Body of pancreas (tissue), 4 donors: ENCODE results near the gene TMEM255B. TPM values are rescaled to one million over a fixed set of nuclear protein-coding genes. Genes with fewer than 3 reads are reported as not detected.

Experiments
- ATAC-seq: fragments of 150-250 bp; one replicate; pipeline ENCODE4 v1.9.1; 2016
- DNase-seq, 4 donors: peaks; one replicate each; pipeline ENCODE4 v3.0.0-alpha.2; 2019
- H3K27ac ChIP-seq, 4 donors: fragments of 200-600 bp; sonication (generic); 1 replicate in 3 of 4; 2 replicates in 1 of 4; pipeline versions ENCODE4 v1.5.1 to v1.6.1; 2016 to 2019; ENCODE audit warnings: mild to moderate bottlenecking in 1 of 4, mixed read lengths in 1 of 4, moderate library complexity in 1 of 4
- H3K27me3 ChIP-seq, 2 donors: fragments of 200-600 bp; sonication (generic); one replicate each; pipeline ENCODE4 v1.6.0; 2016; ENCODE audit warnings: mild to moderate bottlenecking in 1 of 2
- H3K36me3 ChIP-seq, 2 donors: fragments of 200-600 bp; sonication (generic); replicated peaks in 1 of 2; 2 replicates each; pipeline ENCODE4 v1.5.1; 2016; ENCODE audit warnings: low read depth in 2 of 2; ENCODE audit not compliant: insufficient read depth in 1 of 2
- H3K4me1 ChIP-seq: fragments of 200-600 bp; sonication (generic); one replicate; pipeline ENCODE4 v1.6.0; 2016
- H3K4me3 ChIP-seq, 2 donors: fragments of 200-600 bp; sonication (generic); 1 replicate in 1 of 2; 2 replicates in 1 of 2; pipeline ENCODE4 v1.5.1; 2016 to 2019
- H3K9me3 ChIP-seq, 3 donors: fragments of 200-600 bp; sonication (generic); 1 replicate in 2 of 3; 2 replicates in 1 of 3; pipeline ENCODE4 v1.5.1; 2016
- POLR2A ChIP-seq, 3 donors: fragments of 450-650 bp; IDR thresholded peaks; one replicate each; pipeline ENCODE4 v1.6.1; 2016; ENCODE audit warnings: antibody characterized with exemption in 3 of 3, mild to moderate bottlenecking in 2 of 3
- WGBS, 2 donors: methylation state at CpG; one replicate each; pipeline ENCODE4 v1.1.5; 2017; 5-methylcytosine and 5-hydroxymethylcytosine counted together
- intact Hi-C: fragments of 100-400 bp; cut with DNase I; formaldehyde crosslinking; loops from one replicate; pipeline ENCODE4 v1.15.1; 2023
- total RNA-seq, 2 donors: library from RNA; depleted of rRNA; stranded (reverse); fragments of >200 nt; gene quantifications; one replicate each; pipeline ENCODE4 v1.1.0, GENCODE V29; 2016
- TF ChIP-seq, protein P1 (sequence below), 7 experiments: fragments of 450-650 bp in 4 of 7; fragments of 200-600 bp in 3 of 7; sonication (generic) in 3 of 7; IDR thresholded peaks; one replicate each; pipeline ENCODE4 v1.5.1; 2016 to 2019; ENCODE audit warnings: antibody characterized with exemption in 7 of 7

Gene TMEM255B
- total RNA-seq, 2 donors from 2014 or later, result 1.0 to 4.6 TPM

DNA sequence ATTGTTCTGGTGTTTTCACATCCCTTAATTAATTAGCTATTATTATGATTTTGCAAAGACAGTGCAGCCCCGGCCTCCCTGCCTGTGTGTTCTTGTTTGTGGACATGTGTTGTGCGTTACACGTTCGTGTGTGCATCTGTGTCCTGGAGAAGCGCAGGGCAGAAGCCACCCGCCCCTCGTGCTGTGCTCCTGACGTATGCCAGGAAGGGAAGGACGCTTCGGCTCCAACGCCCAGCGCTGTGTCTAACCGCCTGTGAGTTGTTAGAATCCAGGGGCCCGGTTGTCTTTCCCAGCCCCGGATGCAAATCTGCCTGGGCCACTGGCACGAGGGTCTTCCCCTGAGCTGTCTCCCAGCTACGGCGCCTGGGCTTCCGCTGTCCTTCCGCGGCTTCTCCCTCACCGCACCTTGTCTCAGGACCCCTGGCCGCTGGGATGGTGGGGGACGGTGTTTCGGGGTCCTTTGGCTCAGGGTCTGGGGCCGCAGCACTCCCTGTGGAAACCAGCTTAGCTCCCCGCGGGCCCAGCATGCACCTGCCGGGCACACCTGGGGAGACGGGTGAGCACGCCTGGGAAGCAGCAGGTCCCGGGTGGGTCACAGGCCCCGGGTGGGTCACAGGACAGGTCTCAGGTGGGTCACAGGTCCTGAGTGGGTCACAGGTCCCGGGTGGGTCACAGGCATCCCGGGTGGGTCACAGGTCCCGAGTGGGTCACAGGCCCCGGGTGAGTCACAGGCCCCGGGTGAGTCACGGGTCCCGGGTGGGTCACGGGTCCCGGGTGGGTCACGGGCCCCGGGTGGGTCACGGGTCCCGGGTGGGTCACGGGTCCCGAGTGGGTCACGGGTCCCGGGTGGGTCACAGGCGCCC lies 53.4 kb downstream of the TMEM255B start:
- Histone ChIP-seq H3K27me3 (no peaks in the 10 kb centered on the region), H3K9me3 (no peaks in the 10 kb centered on the region), H3K4me1 (peaks cover 36% of the 10 kb centered on the region), H3K36me3 (no peaks in the 10 kb centered on the region), H3K4me3 (no peak overlapping the region), H3K27ac (peak overlapping the region in 2 of 4 donors; percentile 40 to 54)
- TF ChIP-seq POLR2A (IDR thresholded peaks at IDR 0.05), result no peak
- TF ChIP-seq, protein P1, sequence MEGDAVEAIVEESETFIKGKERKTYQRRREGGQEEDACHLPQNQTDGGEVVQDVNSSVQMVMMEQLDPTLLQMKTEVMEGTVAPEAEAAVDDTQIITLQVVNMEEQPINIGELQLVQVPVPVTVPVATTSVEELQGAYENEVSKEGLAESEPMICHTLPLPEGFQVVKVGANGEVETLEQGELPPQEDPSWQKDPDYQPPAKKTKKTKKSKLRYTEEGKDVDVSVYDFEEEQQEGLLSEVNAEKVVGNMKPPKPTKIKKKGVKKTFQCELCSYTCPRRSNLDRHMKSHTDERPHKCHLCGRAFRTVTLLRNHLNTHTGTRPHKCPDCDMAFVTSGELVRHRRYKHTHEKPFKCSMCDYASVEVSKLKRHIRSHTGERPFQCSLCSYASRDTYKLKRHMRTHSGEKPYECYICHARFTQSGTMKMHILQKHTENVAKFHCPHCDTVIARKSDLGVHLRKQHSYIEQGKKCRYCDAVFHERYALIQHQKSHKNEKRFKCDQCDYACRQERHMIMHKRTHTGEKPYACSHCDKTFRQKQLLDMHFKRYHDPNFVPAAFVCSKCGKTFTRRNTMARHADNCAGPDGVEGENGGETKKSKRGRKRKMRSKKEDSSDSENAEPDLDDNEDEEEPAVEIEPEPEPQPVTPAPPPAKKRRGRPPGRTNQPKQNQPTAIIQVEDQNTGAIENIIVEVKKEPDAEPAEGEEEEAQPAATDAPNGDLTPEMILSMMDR (IDR thresholded peaks at IDR 0.05), result no peak
- intact Hi-C loops, result loop anchor here (5.0 kb wide), 1 partner anchor 130 kb away; no protein-coding TSS in a partner anchor
- 74 to 77% methylated on average over 32 to 38 of the region's 51 CpGs for WGBS, 2 donors
- DNase-seq (no peak), ATAC-seq (no peak)

DNA sequence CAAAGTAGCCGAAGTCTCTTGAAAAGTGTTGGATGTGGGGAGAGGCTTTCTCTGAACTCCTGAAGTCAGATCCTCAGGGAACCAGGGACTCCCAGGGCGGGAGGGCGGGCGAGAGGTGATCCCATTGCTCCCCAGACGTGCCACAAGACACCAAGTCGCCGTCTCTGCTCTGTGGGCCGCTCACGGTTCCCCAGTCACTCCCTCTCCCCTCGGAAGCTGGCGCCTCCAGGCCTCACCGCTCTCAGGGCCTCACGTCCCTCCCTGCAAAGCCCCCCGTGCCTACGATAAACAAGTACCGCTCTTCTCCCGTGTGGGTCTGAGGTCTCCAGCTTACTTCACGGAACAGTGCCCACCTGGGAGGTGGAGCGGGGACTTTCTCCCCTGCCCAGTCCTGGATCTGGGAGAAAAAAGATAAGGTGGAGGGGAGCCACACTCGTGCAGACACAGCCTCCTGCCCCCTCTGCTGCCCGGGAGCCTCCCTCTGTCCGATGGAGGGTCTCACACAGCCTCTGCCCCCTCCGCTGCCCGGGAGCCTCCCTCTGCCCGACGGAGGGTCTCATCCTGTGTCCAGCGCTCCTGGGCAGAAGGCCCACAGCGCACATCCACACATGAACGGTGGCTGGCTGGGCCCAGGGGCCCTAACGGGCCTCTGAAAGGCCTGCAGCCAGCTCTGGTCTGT lies 54.2 kb downstream of the TMEM255B start:
- no peak overlapping the region for H3K4me3 ChIP-seq
- ATAC-seq, result no peak
- intact Hi-C loops, result loop anchor here (5.0 kb wide), 1 partner anchor 129 kb away; no protein-coding TSS in a partner anchor

DNA sequence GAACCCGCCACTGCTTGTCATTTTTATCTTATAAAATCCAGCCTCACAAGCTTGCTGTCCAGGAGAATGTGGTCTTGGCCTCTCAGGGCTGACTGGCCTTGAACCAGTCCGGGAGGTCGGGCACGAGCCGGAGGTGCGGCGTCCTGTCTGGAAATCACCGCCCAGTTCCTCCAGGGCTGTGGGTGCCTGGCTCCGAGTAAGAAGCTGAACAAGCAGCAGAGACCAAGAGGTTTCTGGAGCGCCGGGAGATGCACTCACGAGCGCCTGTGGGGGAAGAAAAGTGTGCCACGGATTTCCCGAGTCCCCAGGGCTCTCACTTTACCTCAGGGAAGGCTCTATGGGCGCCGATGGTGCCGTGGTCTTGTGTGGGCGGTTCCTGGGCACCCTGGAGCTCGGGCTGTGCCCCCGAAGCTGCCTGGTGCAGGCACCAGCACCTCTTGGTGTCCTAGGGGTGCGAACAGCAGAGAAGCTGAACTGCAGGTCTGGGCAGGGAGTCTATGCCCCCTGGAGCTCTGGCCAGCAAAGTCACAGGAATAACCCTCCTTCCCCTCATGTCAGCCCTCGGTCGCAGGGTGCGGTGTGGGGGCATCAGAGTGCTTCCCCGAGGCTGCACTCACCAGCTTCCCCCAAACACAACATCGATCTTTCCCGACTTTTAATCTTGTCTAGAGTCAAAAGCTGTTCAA lies 54.9 kb downstream of the TMEM255B start:
- H3K27ac ChIP-seq, result peak overlapping the region; percentile 44 to 80 (median 64)
- H3K9me3 ChIP-seq, result no peaks in the 10 kb centered on the region
- ATAC-seq (peak; percentile 43), DNase-seq (peak; percentile 35 to 62 (median 46))
- intact Hi-C loops, result loop anchor here (5.0 kb wide), 1 partner anchor 128 kb away; no protein-coding TSS in a partner anchor
- no peaks in the 10 kb centered on the region for H3K36me3 ChIP-seq
- WGBS, 2 donors, result 19 to 30% methylated on average over 6 to 28 of the region's 28 CpGs
- no peak overlapping the region for H3K4me3 ChIP-seq
- TF ChIP-seq, protein P1 (IDR thresholded peaks at IDR 0.05), result no peak
- TF ChIP-seq POLR2A (IDR thresholded peaks at IDR 0.05), result peak in 1 of 3 donors; percentile 40
- H3K27me3 ChIP-seq, result no peaks in the 10 kb centered on the region
- H3K4me1 ChIP-seq, result peaks cover 36% of the 10 kb centered on the region

More for the DNA sequence above, 54.2 kb downstream of the TMEM255B start:
- Histone ChIP-seq H3K36me3 (no peaks in the 10 kb centered on the region), H3K27me3 (no peaks in the 10 kb centered on the region), H3K4me1 (peaks cover 36% of the 10 kb centered on the region), H3K9me3 (no peaks in the 10 kb centered on the region), H3K27ac (peak overlapping the region; percentile 44 to 80 (median 64))
- DNase-seq, result no peak
- TF ChIP-seq, protein P1 (IDR thresholded peaks at IDR 0.05), result no peak
- TF ChIP-seq POLR2A (IDR thresholded peaks at IDR 0.05), result no peak
- 76 to 87% methylated on average over 15 to 29 of the region's 30 CpGs for WGBS, 2 donors

DNA sequence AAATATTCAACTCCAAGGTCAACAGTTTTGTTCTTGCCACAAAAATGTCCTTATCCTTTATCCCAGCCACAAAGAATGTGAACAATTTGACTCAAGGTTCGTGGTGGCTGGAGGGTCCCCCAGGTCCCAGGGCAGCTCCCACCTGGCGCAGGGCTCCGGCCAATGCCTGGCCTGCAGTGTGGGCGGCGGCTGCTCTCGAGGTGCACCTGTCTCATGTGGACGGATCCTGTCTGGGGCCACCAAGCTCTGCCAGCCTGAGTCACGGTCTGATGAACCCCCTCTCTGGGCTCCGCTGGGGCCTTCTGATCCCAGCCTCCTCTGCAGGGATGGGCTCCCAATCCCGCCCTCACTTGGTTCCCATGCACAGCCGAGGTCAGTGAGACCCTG lies 55.4 kb downstream of the TMEM255B start:
- intact Hi-C loops, result loop anchor here (5.0 kb wide), 1 partner anchor 128 kb away; no protein-coding TSS in a partner anchor
- Histone ChIP-seq H3K9me3 (no peaks in the 10 kb centered on the region), H3K4me1 (peaks cover 36% of the 10 kb centered on the region), H3K27ac (peak overlapping the region; percentile 44 to 80 (median 64)), H3K36me3 (no peaks in the 10 kb centered on the region), H3K4me3 (no peak overlapping the region), H3K27me3 (no peaks in the 10 kb centered on the region)
- peak; percentile 28 for ATAC-seq
- WGBS, 2 donors, result 29 to 46% methylated on average over 1 to 11 of the region's 11 CpGs
- DNase-seq, result peak in 2 of 4 donors; percentile 28 to 40
- TF ChIP-seq, protein P1 (IDR thresholded peaks at IDR 0.05), result no peak
- no peak for TF ChIP-seq POLR2A (IDR thresholded peaks at IDR 0.05)
